Measurements from ENCODE around the gene SRC.

DNA sequence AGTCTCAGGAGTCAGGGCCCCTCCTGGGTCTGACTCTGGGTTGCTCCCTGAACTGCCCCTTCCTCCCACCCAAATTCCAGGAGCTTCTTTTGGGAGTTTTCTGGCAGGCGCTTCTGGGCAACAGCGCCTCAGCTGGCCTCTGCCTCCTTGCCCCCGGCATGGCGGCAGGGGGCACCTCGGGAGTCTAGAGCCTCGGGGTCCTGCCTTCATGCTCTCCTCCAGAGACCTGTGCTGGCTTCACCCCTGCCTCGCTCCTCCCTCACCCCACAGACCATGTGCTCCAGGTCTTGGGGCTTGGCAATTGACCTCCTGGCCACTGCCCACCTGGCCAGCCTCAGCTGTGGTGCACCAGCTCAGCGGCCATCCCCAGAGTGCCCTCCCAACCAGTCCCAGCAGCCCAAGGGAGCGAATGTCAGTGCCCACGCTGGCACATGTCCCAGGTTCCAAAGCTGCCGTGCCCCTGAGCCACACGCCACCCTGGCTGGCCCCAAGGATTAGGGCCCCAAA, 43.4 kb downstream of the SRC start:
- TF ChIP-seq, protein P1, sequence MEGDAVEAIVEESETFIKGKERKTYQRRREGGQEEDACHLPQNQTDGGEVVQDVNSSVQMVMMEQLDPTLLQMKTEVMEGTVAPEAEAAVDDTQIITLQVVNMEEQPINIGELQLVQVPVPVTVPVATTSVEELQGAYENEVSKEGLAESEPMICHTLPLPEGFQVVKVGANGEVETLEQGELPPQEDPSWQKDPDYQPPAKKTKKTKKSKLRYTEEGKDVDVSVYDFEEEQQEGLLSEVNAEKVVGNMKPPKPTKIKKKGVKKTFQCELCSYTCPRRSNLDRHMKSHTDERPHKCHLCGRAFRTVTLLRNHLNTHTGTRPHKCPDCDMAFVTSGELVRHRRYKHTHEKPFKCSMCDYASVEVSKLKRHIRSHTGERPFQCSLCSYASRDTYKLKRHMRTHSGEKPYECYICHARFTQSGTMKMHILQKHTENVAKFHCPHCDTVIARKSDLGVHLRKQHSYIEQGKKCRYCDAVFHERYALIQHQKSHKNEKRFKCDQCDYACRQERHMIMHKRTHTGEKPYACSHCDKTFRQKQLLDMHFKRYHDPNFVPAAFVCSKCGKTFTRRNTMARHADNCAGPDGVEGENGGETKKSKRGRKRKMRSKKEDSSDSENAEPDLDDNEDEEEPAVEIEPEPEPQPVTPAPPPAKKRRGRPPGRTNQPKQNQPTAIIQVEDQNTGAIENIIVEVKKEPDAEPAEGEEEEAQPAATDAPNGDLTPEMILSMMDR (IDR thresholded peaks at IDR 0.05), result no peak
- no peak for TF ChIP-seq POLR2A (IDR thresholded peaks at IDR 0.05)
